HL-60 (cell line): ENCODE measurements around the gene USP13.

Experiments
- GABPA ChIP-seq: IDR thresholded peaks from 2 replicates; pipeline ENCODE4 v1.6.1; 2012; ENCODE audit warnings: low read depth
- POLR2AphosphoS5 ChIP-seq: IDR thresholded peaks from 2 replicates; pipeline ENCODE4 v1.6.1; 2012; ENCODE audit warnings: low read depth
- TF ChIP-seq, protein P1 (sequence below): IDR thresholded peaks from one replicate; pipeline ENCODE4 v1.5.1; 2011; ENCODE audit warnings: low read length, control low read depth, inconsistent platforms; ENCODE audit not compliant: insufficient read depth
- TF ChIP-seq, protein P2 (sequence below): IDR thresholded peaks from 2 replicates; pipeline ENCODE4 v1.6.1; 2012; ENCODE audit warnings: low read depth; ENCODE audit not compliant: insufficient replicate concordance

DNA sequence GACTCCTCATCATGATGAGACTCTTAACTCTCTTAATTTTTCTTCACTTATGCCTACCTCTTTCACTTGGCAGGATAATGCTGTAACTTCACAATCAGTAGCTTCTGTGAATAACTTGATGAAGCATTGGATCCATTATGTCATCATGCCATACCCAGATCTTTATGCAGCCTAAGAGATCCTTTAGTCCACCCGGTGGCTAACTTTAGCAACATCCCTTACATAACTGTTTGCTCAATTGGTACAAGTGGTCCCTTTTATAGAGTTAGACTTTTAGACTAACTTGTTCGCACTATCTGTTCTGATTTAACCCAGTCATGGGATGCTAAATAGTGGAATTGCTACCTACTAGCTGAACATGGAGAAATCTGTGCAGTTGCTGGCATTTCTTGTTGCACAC is 184.5 kb downstream of the USP13 start:
- TF ChIP-seq, protein P1, sequence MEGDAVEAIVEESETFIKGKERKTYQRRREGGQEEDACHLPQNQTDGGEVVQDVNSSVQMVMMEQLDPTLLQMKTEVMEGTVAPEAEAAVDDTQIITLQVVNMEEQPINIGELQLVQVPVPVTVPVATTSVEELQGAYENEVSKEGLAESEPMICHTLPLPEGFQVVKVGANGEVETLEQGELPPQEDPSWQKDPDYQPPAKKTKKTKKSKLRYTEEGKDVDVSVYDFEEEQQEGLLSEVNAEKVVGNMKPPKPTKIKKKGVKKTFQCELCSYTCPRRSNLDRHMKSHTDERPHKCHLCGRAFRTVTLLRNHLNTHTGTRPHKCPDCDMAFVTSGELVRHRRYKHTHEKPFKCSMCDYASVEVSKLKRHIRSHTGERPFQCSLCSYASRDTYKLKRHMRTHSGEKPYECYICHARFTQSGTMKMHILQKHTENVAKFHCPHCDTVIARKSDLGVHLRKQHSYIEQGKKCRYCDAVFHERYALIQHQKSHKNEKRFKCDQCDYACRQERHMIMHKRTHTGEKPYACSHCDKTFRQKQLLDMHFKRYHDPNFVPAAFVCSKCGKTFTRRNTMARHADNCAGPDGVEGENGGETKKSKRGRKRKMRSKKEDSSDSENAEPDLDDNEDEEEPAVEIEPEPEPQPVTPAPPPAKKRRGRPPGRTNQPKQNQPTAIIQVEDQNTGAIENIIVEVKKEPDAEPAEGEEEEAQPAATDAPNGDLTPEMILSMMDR, result no peak
- TF ChIP-seq GABPA (no peak), POLR2AphosphoS5 (no peak)
- TF ChIP-seq, protein P2, sequence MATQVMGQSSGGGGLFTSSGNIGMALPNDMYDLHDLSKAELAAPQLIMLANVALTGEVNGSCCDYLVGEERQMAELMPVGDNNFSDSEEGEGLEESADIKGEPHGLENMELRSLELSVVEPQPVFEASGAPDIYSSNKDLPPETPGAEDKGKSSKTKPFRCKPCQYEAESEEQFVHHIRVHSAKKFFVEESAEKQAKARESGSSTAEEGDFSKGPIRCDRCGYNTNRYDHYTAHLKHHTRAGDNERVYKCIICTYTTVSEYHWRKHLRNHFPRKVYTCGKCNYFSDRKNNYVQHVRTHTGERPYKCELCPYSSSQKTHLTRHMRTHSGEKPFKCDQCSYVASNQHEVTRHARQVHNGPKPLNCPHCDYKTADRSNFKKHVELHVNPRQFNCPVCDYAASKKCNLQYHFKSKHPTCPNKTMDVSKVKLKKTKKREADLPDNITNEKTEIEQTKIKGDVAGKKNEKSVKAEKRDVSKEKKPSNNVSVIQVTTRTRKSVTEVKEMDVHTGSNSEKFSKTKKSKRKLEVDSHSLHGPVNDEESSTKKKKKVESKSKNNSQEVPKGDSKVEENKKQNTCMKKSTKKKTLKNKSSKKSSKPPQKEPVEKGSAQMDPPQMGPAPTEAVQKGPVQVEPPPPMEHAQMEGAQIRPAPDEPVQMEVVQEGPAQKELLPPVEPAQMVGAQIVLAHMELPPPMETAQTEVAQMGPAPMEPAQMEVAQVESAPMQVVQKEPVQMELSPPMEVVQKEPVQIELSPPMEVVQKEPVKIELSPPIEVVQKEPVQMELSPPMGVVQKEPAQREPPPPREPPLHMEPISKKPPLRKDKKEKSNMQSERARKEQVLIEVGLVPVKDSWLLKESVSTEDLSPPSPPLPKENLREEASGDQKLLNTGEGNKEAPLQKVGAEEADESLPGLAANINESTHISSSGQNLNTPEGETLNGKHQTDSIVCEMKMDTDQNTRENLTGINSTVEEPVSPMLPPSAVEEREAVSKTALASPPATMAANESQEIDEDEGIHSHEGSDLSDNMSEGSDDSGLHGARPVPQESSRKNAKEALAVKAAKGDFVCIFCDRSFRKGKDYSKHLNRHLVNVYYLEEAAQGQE, result no peak
